Stimulated activated CD4-positive, alpha-beta T cell treated with anti-CD3 and anti-CD28 coated beads, Interleukin-15, amount 100 ng/mL, for 48 hours (primary cell): ENCODE results near the gene CUBN.
A peak's percentile ranks its signal among the peaks of the same experiment; 100 is the strongest.

Experiments
- DNase-seq, 2 donors: peaks; one replicate each; pipeline ENCODE4 v3.0.0-alpha.2; 2020; ENCODE audit warnings: low read depth in 2 of 2

Gene CUBN

DNA sequence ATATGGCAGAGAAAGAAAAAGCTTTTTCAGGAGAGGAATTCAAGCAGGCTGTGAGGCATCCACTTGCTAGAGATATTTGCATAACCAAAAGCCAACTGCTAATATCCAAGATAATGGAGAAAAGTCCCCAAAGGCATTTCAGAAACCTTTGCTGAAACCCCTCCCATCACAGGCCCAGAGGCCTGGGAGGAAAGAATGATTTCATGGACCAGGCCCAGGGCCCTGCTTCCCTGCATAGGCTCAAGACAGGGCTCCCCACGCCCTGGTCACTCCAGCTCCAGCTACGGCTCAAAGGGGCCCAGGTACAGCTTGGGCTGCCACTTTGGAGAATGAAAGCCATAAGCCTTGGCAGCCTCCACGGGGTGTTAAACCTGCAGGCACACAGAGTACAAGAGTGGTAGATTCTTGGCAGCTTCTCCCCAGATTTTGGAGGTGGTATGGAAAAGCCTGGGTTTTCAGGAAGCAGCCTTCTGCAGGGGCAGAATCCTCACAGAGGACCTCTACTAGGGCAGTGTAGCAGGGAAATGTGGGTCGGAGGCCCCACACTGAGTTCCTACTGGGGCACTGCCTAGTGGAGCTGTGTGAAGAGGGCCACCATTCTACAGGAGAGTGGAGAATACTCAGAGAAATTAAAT is 306.8 kb downstream of the CUBN start:
- DNase-seq, result no peak

DNA sequence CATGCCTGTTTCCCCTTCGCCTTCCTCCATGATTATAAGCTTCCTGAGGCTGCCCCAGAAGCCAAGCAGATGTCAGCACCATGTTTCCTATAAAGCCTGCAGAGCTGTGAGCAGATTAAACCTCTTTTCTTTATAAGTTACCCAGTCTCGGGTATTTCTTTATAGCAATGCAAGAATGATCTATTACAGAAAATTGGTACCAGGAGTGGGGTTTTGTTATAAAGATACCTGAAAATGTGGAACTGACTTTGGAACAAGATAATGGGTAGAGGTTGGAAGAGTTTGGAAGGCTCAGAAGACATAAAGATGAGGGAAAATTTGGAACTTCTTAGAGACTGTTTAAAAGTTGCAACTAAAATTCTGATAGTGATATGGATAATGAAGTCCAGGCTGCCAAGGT is 307.6 kb downstream of the CUBN start:
- DNase-seq, result no peak

DNA sequence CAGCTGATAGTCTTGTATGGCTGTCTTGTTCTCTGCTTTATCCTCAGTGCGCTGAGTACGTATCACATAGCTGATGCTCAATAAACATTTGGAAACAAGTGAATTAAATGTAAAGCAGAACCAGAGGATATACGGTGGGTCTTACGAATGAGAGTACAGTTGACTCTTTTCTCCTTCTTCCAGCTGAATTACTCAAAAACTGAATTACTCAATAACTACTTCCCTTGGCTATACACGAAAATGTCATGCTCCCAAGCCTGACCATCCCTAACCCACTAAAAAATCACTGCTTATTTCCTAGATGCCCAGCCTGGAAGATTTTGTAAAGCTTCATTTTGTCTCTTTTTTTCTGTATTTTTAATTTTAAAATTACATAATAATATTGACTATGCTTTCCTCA is 309.2 kb downstream of the CUBN start:
- DNase-seq, result no peak

DNA sequence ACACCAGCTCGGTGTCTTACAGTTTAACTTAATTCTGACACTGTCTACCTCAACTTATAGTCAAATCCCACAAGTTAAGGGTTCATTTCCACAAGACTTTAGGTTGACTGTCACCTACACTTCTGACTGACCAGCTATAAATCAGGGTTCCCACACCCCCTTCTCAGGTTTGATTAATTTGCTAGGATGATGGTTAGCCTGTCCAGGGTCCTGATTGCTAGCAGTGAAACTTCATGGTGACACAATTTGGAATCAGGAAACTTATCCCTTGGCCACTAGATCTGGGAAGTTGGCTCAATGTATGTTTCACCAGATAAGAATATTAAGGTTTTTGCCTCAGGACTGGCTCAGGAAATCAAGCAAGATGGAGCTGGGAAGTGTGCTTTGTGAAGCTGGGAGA is 309.6 kb downstream of the CUBN start:
- no peak for DNase-seq

DNA sequence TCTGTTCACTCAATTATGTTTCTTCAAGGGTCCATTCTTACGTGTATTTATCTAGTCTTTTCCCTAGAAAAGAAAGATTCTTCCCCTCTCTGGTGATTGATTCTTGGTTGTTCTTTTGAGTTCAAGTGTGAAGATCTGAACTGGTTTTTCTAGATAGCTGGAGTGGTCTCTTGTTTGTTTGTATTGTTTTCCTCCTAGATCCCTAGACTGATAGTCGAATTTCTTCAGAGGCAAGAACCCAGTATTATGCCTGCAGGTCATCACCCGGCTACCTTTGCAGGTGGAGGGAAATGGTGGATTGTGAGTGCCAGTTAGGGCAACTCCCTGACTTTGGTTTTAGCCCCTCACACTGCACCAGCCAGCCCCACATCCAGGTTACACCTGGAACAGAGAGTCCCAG is 310.2 kb downstream of the CUBN start:
- DNase-seq, result no peak

DNA sequence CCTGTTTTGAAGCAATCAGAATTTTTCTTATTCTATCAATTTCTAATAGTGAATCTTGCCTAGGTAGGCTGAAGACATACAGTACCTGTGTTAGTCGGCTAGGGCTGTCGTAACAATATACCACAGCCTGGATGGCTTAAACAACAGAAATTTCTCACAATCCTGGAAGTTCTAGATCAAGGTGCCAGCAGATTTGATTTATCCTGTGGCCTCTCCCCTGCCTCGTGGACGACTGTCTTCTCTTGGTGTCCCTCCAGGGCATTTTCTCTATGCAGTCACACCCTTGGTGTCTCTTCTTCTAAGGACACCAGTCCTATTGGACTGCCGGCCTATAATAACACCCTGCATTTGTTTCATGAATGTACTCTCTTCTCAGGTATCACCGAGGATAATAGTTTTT is 310.6 kb downstream of the CUBN start:
- no peak for DNase-seq

DNA sequence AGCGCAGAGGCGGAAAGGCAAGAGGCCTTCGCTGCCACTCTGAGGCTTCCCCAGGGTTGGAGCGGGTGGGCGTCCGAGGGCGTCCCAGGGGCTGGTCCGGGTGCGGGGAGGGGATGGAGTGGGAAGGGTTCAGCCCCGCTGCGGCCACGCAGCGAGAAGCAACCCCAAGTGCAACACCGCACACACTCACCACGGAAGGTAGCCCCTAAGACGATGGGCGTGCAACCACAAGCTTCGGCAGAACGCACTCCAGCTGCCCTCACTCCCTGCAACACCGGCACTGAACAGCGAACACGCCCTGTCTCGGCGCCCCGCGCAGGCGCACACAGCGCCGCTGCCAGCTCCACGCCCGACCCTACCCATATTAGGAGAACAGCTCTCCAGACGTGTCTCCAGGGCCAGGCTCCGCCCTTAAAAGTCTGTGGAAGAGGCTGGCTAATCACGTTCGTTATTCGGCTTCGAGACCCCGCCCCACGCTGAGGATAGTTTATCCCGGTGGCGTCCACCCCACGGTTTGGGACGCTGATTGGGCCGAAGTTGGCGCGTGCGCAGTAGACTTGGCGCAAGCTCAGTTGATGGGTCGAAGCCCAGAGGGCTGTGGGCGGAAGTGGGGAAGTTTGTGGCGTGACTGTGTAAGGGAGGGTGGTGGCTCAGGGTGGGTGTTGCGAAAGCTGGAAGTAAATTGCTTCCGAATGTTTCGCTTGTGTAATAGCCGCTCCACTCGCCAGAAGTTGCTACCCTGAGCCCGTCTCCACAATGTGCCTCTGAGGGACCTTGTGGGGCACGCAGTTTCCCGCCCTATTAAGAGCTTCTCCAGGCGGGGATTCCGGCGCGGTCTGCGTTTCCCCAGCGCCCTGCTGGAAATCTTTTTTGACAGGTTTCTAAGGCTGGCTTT is 312.2 kb downstream of the CUBN start, which contains the start of gene RSU1:
Gene RSU1, minus strand, starts transcription at position 300 of the 895 bp plus-strand sequence. CDS start 343 bp downstream, outside the sequence.
- DNase-seq, result peak; percentile 99 to 100

DNA sequence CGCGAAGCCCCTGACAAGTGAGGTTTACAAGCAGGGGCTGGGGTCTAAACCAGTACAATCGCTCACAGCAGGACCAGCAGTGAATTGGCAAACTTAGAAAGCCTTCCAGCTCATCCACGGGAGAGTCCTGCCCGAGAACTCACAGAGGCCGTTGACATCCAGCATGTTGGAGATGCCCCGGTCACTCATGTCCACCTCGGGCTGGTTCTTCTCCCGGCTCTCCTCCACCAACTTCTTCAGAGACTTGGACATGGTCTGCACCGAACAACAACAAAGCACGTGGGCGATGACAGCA is 312.8 kb downstream of the CUBN start:
- DNase-seq, result no peak

DNA sequence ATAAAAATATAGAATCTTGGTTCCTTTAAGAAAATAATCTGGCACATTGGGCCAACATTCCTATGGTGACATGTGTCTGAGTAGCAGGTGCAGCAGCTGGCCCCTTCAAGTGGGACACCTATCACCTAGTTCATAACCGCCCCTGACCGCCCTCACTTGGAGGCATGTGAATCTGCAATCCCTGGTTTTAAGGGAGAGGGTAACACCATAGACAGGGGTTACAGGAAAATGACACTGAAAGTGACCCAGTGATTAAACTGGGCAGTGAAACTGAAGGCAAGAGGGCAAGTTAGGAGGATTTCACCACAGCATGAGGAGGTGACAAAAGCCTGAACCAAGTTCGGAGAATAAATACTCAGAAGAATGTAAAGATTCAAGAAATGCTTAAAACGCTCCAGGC is 313.4 kb downstream of the CUBN start:
- DNase-seq, result no peak

DNA sequence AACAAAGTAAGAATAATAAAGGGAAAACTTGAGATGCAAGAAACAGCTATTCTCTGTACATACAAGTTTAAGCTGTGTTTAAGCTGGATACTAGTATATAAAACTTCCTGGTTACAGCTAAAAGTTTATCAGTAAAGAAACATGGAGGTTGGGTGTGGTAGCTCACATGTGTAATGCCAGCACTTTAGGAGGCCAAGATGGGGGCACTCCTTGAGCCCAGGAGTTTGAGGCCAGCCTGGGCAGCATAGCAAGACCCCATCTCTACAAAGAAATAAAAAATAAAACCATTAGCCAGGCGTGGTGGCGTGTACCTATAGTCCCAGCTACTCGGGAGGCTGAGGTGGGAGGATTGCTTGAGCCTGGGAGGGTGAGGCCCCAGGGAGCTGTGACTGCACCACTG is 315.6 kb downstream of the CUBN start:
- no peak for DNase-seq

DNA sequence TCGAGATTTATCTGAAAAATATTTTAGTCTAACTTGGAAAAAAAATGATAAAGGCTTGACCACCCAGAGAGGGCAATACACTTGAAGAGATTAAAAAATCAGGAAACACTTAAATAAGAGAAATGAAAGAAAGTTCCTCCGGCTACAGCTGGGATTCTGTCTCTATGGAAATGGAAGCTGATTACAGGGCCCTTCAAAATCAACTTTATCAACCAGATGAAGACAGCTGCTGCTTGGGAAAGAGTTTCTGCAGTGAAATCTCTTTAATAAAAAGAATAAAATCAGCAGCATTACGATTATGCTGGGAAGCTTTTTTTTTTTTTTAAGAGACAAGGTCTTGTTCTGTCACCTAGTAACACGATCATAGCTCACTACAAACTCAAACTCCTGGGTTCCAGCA is 316.9 kb downstream of the CUBN start:
- no peak for DNase-seq

DNA sequence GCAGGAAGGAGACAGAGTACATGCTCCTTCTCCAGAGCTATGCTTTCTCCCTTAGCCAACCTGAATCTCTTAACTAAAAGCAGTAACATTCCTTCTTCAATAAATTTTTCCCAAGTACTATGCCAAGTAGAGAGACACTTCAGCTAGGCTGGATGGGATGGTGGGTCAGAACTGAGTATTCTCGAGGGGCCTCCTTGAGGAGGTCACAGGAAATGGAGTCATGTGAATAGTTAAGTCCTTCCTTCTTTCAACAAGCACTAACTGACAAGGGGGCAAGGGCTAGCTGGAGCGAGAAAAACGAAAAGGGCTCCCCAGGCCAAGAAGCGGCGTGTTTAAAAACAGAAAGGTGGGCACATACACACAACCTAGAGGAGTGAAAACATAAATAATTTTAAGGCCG is 317.8 kb downstream of the CUBN start:
- DNase-seq, result no peak

DNA sequence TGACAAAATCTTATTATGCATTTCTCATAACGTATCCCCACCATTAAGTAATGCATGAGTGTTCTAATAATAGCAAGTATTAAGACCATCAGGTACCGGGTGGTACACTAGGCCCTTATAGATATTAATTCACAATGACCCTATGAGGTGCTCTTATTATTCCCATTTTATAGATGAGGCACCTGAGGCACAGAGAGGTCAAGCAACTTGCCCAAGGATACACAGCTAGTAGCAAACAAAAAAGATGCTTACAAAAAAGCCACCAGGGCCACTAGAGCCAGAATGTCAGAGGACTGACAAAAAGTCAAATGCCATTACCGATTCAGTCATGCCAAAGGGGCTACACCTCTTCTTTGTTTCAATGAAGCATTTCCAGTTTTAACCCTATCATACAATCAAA is 318.3 kb downstream of the CUBN start:
- DNase-seq, result no peak

DNA sequence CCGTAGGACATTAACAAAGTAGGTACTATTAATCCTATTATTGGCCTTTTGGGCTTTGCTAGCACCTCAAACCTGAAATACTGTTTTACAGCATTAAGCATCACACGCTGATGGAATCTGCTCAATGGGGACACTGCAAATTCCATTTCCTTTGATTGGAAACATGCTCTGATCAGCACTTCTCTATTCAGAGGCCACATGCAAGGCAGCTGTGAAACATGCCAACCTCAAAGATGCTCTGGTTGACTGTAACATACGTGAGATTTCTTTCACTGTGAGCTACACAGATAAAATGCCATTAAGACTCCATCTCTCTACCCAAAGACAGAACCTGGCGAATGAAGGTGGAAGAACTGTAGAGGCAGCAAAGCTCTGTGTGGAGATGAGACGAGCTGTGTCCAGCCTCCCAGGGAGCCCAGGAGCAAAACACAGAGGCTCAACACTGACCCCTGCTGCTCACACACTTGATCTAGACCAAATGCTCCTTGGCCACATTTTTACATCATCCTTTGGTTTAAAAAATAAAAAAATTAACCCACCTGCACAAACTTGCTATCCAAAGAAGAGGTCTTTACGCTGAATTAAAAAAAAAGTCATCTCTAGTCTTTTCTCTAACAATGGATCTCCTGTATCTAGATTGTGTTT is 320.4 kb downstream of the CUBN start:
- peak in 1 of 2 donors; percentile 43 for DNase-seq

DNA sequence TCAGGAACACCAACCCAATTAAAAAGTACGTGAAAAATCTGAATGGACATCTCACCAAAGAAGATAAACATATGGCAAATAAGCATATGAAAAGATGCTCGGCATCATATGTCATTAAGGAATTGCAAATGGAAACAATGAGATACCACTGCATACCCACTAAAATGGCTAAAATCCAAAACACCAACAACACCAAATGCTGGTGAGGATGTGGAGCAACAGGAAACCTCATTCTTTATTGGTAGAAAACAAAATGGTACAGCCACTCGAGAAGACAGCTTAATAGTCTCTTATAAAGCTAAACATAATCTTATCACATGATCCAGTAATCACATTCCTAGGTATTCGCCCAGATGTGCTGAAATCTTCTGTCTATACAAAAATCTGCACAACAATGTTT is 325.5 kb downstream of the CUBN start:
- DNase-seq, result no peak

DNA sequence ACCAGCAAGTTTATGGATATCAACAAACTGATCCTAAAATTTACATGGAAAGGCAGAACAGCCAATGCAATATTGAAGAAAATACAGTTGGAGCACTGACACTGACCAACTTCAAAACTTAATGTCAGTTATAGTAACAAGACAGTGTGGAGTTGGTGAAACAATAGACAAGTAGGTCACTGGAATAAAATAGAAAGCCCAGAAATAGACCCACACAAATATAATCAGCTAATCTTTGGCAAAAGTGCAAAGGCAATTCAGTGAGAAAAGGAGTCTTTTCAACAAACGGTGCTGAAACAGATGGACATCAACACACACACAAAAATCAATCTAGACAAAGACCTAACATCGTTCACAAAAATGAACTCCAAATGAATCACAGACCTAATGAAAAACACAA is 326.1 kb downstream of the CUBN start:
- no peak for DNase-seq

DNA sequence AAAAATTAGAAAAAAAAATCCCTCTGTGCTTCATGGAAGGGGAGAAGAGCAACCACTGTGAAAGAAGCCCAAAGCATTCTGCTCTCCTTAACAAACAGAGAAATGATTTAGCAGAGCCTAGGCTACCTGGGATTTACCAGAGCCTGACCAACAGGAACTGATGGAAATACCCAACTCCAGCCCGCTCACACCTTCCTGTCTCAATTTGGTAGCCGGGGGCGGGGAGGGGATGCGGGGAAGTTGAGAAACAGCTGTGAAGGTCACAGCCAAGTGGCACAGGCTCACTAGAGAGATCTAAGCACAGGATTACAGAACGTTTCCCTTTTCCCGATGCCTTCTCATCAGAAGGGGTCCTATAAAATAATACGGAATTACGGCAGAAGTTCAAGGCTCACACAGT is 330.0 kb downstream of the CUBN start:
- peak in 1 of 2 donors; percentile 33 for DNase-seq

DNA sequence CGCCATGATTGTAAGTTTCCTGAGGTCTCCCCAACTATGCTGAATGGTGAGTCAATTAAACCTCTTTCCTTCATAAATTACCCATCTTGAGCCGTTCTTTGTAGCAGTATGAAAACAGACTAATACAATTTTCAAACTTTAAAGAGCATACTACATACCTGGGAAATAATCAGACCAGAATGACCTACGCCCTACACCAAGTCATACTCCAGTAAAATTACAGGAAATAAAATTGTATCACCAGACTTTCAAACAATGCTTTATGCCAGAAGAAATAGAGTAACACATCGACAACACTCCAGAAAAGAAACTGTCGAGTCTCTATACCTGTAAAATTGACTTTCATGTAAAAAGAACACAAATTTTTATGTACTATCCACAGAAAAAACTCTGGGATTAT is 331.0 kb downstream of the CUBN start:
- DNase-seq, result no peak

DNA sequence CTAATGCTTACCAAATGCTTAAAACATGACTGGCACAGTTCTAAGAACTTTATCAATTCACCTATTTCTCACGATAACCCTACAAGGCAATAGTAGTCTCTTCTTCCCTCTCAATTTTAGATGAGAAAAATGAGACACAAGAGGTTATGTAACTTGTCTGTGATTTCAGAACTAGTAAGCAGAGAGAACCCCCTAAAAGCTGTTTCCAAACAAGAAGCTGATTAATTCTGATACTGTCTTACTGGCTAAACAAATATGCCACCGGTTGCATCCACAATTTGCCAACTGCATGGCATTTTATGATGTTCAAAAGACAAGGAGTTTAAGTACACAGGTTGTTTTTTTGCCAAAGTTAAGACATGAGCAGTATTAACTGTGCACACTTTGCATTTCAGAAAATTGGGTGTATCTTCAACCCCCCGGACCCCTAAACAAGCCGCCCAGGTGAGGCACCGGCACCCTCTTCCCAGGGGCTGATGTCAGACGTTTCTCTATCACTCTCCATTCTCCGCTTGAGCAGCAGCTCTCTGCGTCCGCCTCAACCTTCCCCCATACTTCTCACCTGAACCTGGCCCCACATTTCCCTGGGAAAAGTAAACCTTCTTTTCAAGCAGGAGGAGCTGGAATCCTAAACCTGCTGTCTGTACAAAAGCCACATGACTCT is 334.1 kb downstream of the CUBN start:
- no peak for DNase-seq

DNA sequence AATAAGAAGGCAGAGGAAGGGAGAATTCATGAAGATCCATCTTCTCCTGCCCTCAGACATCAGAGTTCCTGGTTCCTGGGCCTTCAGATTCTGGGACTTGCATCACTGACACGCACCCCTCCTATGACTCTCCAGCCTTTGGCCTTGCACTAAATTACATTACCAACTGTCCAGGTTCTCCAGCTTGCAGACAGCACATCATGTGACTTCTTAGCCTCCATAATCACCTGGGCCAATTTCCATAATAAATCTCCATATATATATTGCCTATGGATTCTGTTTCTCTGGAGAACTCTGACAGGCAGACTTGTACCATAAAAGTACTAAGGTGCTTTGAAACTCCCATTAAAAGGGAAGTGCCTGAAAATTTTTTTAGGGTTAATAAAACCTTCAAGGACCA is 335.6 kb downstream of the CUBN start:
- DNase-seq, result no peak

DNA sequence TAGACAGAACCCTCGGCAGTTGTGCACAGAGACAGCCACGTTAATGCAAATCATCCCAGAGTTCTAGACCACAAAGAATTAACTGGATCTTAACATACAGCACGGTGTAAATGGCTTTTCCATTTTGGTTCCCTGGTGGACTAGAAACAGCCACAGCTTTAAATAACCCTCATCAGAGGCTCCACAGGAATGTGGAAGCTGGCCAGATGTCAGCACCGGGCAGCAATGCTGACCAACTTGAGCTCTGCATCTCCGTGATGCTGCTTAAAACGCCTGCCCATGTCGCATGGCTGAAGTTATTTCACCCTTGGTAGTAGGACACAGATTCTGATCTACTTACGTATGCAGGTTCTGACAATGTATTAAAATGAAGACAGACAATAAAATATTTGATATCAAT is 336.9 kb downstream of the CUBN start:
- DNase-seq, result no peak

DNA sequence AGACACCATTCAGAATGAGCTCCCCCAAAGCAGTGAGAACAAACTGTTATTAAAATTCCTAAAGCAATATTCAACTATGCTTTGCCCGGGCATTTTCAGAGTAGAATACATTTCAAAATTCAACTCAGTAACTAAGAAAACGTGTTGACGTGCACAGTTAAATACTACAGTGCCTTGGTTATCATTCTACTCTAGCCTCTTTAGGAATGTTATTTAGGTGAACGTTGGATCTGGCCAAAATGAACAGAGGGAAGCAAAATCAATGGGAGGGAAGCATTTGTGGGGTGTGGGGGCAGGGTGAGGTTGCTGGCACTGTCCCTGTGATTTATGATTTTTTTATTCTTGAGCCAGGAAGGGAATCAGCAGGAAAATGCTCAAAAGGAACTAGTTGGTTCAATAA is 339.8 kb downstream of the CUBN start:
- no peak for DNase-seq

DNA sequence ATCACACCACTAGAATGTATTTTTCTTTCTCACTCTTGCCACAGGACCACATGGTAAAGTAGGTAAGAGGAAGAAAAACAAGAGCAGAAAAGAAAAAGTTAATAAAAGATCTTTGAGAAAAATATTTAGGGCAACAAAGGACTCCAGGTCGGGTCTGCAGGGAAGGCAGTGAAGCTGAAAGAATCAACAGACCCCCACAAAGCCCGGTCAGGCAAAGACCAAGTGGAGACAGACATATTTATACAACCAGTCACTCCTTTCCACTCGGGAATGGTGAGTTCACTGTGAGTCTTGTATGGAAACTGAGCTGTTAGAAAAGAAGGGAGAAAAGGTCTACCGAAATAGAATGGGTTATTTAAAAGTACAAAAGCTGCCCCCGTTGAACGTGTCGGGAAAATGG is 340.4 kb downstream of the CUBN start:
- no peak for DNase-seq
